Uterus (tissue), 2 donors: Measurements from ENCODE around the gene KIAA1328.

Experiments used
- POLR2A ChIP-seq, 2 donors: fragments of 450-650 bp; IDR thresholded peaks; one replicate each; pipeline ENCODE4 v1.6.1; 2016; ENCODE audit warnings: antibody characterized with exemption in 2 of 2, mild to moderate bottlenecking in 1 of 2, moderate library complexity in 1 of 2
- TF ChIP-seq, protein P1 (sequence below), 4 experiments: fragments of 200-600 bp in 2 of 4; fragments of 450-650 bp in 2 of 4; sonication (generic) in 2 of 4; IDR thresholded peaks; one replicate each; pipeline ENCODE4 v1.5.1; 2016 to 2019; ENCODE audit warnings: antibody characterized with exemption in 4 of 4, mild to moderate bottlenecking in 2 of 4, moderate library complexity in 1 of 4

DNA sequence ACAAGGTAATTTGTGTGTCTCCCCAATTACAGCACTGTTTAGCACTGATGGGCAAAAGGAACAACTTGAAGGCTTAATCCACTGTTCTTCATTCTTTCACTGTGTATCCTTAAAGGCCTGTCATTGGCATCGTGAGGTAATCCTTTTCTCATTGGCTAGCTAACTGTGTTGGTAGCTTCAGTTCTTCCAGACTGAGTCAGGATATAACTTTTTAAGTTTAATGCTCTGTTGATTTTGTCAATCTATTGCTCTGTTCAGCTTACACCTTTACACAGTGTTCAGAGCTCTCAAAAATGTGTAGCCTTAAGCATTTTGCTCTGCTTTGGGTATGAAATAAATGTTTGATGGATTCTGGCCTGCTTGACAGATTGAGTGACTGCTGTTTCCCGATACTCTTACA is 148.2 kb downstream of the KIAA1328 start:
- TF ChIP-seq, protein P1, sequence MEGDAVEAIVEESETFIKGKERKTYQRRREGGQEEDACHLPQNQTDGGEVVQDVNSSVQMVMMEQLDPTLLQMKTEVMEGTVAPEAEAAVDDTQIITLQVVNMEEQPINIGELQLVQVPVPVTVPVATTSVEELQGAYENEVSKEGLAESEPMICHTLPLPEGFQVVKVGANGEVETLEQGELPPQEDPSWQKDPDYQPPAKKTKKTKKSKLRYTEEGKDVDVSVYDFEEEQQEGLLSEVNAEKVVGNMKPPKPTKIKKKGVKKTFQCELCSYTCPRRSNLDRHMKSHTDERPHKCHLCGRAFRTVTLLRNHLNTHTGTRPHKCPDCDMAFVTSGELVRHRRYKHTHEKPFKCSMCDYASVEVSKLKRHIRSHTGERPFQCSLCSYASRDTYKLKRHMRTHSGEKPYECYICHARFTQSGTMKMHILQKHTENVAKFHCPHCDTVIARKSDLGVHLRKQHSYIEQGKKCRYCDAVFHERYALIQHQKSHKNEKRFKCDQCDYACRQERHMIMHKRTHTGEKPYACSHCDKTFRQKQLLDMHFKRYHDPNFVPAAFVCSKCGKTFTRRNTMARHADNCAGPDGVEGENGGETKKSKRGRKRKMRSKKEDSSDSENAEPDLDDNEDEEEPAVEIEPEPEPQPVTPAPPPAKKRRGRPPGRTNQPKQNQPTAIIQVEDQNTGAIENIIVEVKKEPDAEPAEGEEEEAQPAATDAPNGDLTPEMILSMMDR (IDR thresholded peaks at IDR 0.05), result no peak
- TF ChIP-seq POLR2A (IDR thresholded peaks at IDR 0.05), result no peak
